IMR-90 (cell line): ENCODE data around the gene TSPO.

Experiments used
- CEBPB ChIP-seq: IDR thresholded peaks from 2 replicates; pipeline ENCODE4 v1.6.1; 2012; ENCODE audit warnings: low read depth, low read length, improper control_type of control experiment
- CHD1 ChIP-seq: IDR thresholded peaks from 2 replicates; pipeline ENCODE4 v1.6.1; 2012; ENCODE audit warnings: low read depth, low read length, improper control_type of control experiment
- CTCF ChIP-seq: conservative IDR thresholded peaks from 2 replicates; pipeline ENCODE4 v1.5.1; 2012; ENCODE audit warnings: mild to moderate bottlenecking, low read depth, low read length, improper control_type of control experiment
- FOS ChIP-seq: fragments of 150-350 bp; IDR thresholded peaks from 2 replicates; pipeline ENCODE4 v1.6.1; 2016; ENCODE audit warnings: low read depth, low read length
- MAZ ChIP-seq: IDR thresholded peaks from 2 replicates; pipeline ENCODE4 v1.6.1; 2012; ENCODE audit warnings: low read depth, mild to moderate bottlenecking, low read length, improper control_type of control experiment, moderate library complexity, borderline replicate concordance
- POLR2A ChIP-seq: IDR thresholded peaks from 2 replicates; pipeline ENCODE4 v1.6.1; 2012; ENCODE audit warnings: mild to moderate bottlenecking, low read depth, low read length
- RAD21 ChIP-seq: IDR thresholded peaks from 2 replicates; pipeline ENCODE4 v1.6.1; 2012; ENCODE audit warnings: low read length, improper control_type of control experiment
- RCOR1 ChIP-seq: IDR thresholded peaks from 2 replicates; pipeline ENCODE4 v1.6.1; 2012; ENCODE audit warnings: mild to moderate bottlenecking, low read length, improper control_type of control experiment; ENCODE audit not compliant: insufficient replicate concordance
- SMC3 ChIP-seq: fragments of 150-350 bp; IDR thresholded peaks from 2 replicates; pipeline ENCODE4 v1.6.1; 2016; ENCODE audit warnings: low read depth, mild to moderate bottlenecking, antibody characterized with exemption, low read length, moderate library complexity
- TF ChIP-seq, protein P1 (sequence below): fragments of 150-350 bp; IDR thresholded peaks from 2 replicates; pipeline ENCODE4 v1.6.1; 2017; ENCODE audit warnings: mild to moderate bottlenecking, antibody characterized with exemption, low read length, low read depth
- TF ChIP-seq, protein P2 (sequence below): fragments of 150-350 bp; IDR thresholded peaks from 2 replicates; pipeline ENCODE4 v1.6.1; 2016; ENCODE audit warnings: low read depth, mild to moderate bottlenecking, low read length, moderate library complexity, borderline replicate concordance

GRCh38 chr22:43200031-43200430 is 48.7 kb downstream of the TSPO start:
- TF ChIP-seq CTCF (no peak), POLR2A (no peak), CHD1 (no peak), FOS (no peak), RAD21 (no peak), SMC3 (no peak), RCOR1 (no peak), MAZ (no peak), CEBPB (no peak)
- TF ChIP-seq, protein P1, sequence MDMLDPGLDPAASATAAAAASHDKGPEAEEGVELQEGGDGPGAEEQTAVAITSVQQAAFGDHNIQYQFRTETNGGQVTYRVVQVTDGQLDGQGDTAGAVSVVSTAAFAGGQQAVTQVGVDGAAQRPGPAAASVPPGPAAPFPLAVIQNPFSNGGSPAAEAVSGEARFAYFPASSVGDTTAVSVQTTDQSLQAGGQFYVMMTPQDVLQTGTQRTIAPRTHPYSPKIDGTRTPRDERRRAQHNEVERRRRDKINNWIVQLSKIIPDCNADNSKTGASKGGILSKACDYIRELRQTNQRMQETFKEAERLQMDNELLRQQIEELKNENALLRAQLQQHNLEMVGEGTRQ: no peak
- TF ChIP-seq, protein P2, sequence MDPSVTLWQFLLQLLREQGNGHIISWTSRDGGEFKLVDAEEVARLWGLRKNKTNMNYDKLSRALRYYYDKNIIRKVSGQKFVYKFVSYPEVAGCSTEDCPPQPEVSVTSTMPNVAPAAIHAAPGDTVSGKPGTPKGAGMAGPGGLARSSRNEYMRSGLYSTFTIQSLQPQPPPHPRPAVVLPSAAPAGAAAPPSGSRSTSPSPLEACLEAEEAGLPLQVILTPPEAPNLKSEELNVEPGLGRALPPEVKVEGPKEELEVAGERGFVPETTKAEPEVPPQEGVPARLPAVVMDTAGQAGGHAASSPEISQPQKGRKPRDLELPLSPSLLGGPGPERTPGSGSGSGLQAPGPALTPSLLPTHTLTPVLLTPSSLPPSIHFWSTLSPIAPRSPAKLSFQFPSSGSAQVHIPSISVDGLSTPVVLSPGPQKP: no peak
